ENCODE data around the gene ADO. TPM values are rescaled to one million over a fixed set of nuclear protein-coding genes. Genes with fewer than 3 reads are reported as not detected.

ADO gene
- total RNA-seq, 1 experiment from 2014 or later, result 26.2 TPM

GRCh38 chr10:62813453-62813852 is 8.9 kb downstream of the ADO start:
- no peak overlapping the region for H3K27ac ChIP-seq (ENCODE audit: low read depth, low read length)
- H3K4me3 ChIP-seq (replicated peaks in 1 of 2; ENCODE audit: low read depth in 1 of 2, low read length in 2 of 2), result no peak overlapping the region
- intact Hi-C loops (cut with micrococcal nuclease), result no loop called here
- ATAC-seq (no peak), DNase-seq (ENCODE audit: low read depth, low spot score) (no peak)
- no TSS peak for BruUV-seq (replicated peaks)
- ChIA-PET POLR2A (no interaction called here), CTCF (no interaction called here), RAD21 (ENCODE audit: low non-redundant PET in 1 of 2, low total read pairs in 2 of 2, uncharacterized antibody in 2 of 2, unreplicated experiment in 2 of 2) (no interaction called here)
- H3K9me3 ChIP-seq (ENCODE audit: control insufficient read depth in 1 of 2, insufficient read depth in 1 of 2, low read depth in 1 of 2, low read length in 2 of 2), result no peaks in the 10 kb centered on the region
- TF ChIP-seq CTCF (IDR thresholded peaks at IDR 0.05 in 2 of 3, conservative IDR thresholded peaks at IDR 0.05 in 1 of 3; ENCODE audit: borderline replicate concordance in 1 of 3, insufficient read depth in 1 of 3, low read depth in 2 of 3, low read length in 2 of 3), result no peak
- TF ChIP-seq FOSL1 (IDR thresholded peaks at IDR 0.05; ENCODE audit: low read depth), result no peak
- no peak for TF ChIP-seq EZH2 (IDR thresholded peaks at IDR 0.05)
- no peak for TF ChIP-seq CEBPB (IDR thresholded peaks at IDR 0.05; ENCODE audit: low read depth)
- TF ChIP-seq ELF1 (IDR thresholded peaks at IDR 0.05; ENCODE audit: borderline replicate concordance, low read depth), result no peak
- TF ChIP-seq ATF3 (IDR thresholded peaks at IDR 0.05), result no peak
- no peak for TF ChIP-seq SRF (IDR thresholded peaks at IDR 0.05; ENCODE audit: low read depth)
- TF ChIP-seq JUND (IDR thresholded peaks at IDR 0.05), result no peak
- TF ChIP-seq ZBTB33 (IDR thresholded peaks at IDR 0.05; ENCODE audit: extremely low read depth, insufficient replicate concordance, low read length), result no peak
- no peak for TF ChIP-seq RAD21 (IDR thresholded peaks at IDR 0.05; ENCODE audit: low read depth)
- TF ChIP-seq CBX3 (IDR thresholded peaks at IDR 0.05; ENCODE audit: low read depth), result no peak
- no peak for TF ChIP-seq POLR2A (IDR thresholded peaks at IDR 0.05; ENCODE audit: borderline replicate concordance, extremely low read depth, insufficient read depth, insufficient read length)
- no peak for TF ChIP-seq MAX (IDR thresholded peaks at IDR 0.05)
- no peak for TF ChIP-seq ZNF274 (IDR thresholded peaks at IDR 0.05; ENCODE audit: low read depth, low read length)
- no peak for TF ChIP-seq REST (IDR thresholded peaks at IDR 0.05; ENCODE audit: low read depth)
- no peak for TF ChIP-seq POLR2AphosphoS5 (IDR thresholded peaks at IDR 0.05; ENCODE audit: low read depth, low read length)
- TF ChIP-seq YY1 (IDR thresholded peaks at IDR 0.05; ENCODE audit: extremely low read depth, insufficient replicate concordance, low read depth, low read length), result no peak
- H3K4me1 ChIP-seq (ENCODE audit: control insufficient read depth in 1 of 2, insufficient read depth in 2 of 2, low read length in 2 of 2), result peaks cover 8 to 25% of the 10 kb centered on the region in 2 experiments
- H3K9me2 ChIP-seq (ENCODE audit: insufficient read depth), result no peaks in the 10 kb centered on the region
- H3K36me3 ChIP-seq (ENCODE audit: control insufficient read depth in 1 of 2, insufficient read depth in 2 of 2, low read length in 2 of 2), result no peaks in the 10 kb centered on the region
- no peaks in the 10 kb centered on the region for H3K27me3 ChIP-seq (ENCODE audit: insufficient read depth, low read length)
- H3K79me2 ChIP-seq (ENCODE audit: insufficient read depth, low read length), result peaks cover 4% of the 10 kb centered on the region
- no peak overlapping the region for H3K4me2 ChIP-seq (ENCODE audit: low read length)
- H3K9ac ChIP-seq (ENCODE audit: low read length), result no peak overlapping the region
- H2AFZ ChIP-seq (ENCODE audit: low read depth, low read length, poor library complexity, severe bottlenecking), result no peak overlapping the region
- H4K20me1 ChIP-seq (ENCODE audit: insufficient read depth), result no peaks in the 10 kb centered on the region
